ENCODE results near the gene NOS1AP.

The NOS1AP gene

DNA sequence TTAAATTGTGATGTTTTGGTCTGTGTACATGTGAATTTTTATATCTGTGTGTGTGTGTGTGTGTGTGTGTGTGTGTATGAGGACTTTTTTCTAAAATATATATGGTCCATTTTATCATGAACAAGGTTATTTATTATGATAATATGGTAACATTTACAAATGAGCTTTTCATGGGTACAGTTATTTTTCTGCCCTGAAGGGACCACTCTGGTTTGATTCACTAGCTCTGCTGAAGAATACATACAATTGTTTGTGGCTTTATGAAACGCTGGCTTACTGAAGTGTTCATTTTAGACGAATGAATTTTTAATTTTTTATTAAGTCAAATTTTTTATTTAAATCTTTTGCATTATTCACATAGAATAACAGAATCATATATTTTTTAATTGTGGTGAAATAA is 235.2 kb downstream of the NOS1AP start:
- POLR2A ChIA-PET = no interaction called here
- TF ChIP-seq FOXM1 (IDR thresholded peaks at IDR 0.05; ENCODE audit: borderline replicate concordance) = no peak
- no peak for TF ChIP-seq FOXK2 (IDR thresholded peaks at IDR 0.05)
- no peak for TF ChIP-seq SUZ12 (IDR thresholded peaks at IDR 0.05)
- no peak for TF ChIP-seq BHLHE40 (IDR thresholded peaks at IDR 0.05; ENCODE audit: borderline replicate concordance)
- TF ChIP-seq TARDBP (IDR thresholded peaks at IDR 0.05) = no peak
- no peak for TF ChIP-seq CTBP1 (IDR thresholded peaks at IDR 0.05; ENCODE audit: borderline replicate concordance)
- TF ChIP-seq FOXA1 (IDR thresholded peaks at IDR 0.05) = no peak
- no peak for TF ChIP-seq LEF1 (IDR thresholded peaks at IDR 0.05; ENCODE audit: borderline replicate concordance)
- TF ChIP-seq PKNOX1 (IDR thresholded peaks at IDR 0.05) = no peak
- no peak for TF ChIP-seq L3MBTL2 (conservative IDR thresholded peaks at IDR 0.05)
- TF ChIP-seq NFRKB (IDR thresholded peaks at IDR 0.05) = no peak
- TF ChIP-seq ARNT (IDR thresholded peaks at IDR 0.05) = no peak
- no peak for TF ChIP-seq ZNF384 (IDR thresholded peaks at IDR 0.05)
- DNase-seq (ENCODE audit: extremely low spot score) = no peak
- CTCF ChIA-PET = no interaction called here

GRCh38 chr1:162305969-162306368 is 236.5 kb downstream of the NOS1AP start:
- ChIA-PET POLR2A (no interaction called here), CTCF (no interaction called here)
- no peak for DNase-seq (ENCODE audit: extremely low spot score)
- TF ChIP-seq PKNOX1 (IDR thresholded peaks at IDR 0.05) = no peak
- no peak for TF ChIP-seq BHLHE40 (IDR thresholded peaks at IDR 0.05; ENCODE audit: borderline replicate concordance)
- no peak for TF ChIP-seq LEF1 (IDR thresholded peaks at IDR 0.05; ENCODE audit: borderline replicate concordance)
- no peak for TF ChIP-seq HDGF (IDR thresholded peaks at IDR 0.05; ENCODE audit: borderline replicate concordance)
- TF ChIP-seq FOXK2 (IDR thresholded peaks at IDR 0.05) = no peak
- no peak for TF ChIP-seq FOXA1 (IDR thresholded peaks at IDR 0.05)
- no peak for TF ChIP-seq ELF4 (IDR thresholded peaks at IDR 0.05)
- TF ChIP-seq ARNT (IDR thresholded peaks at IDR 0.05) = no peak
- no peak for TF ChIP-seq TARDBP (IDR thresholded peaks at IDR 0.05)

DNA sequence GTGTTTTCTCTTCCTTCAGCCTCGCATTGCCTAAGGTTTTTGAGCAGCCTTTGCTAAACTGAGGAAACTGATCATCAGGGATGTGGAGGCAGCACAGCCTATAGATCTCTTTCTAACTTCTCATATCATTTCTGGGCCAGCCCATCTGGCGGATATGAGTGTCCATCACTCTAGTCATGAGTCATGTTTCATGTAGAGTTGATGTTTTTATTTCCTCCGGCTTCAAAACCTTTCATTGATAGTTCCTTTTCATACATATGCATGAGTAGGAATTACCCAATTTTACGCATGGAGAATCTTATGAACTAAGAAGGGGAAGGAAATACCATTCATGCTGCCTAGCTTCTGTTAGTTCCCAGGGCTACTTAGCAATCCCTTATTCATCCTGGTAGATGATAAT is 240.8 kb downstream of the NOS1AP start:
- POLR2A ChIA-PET = no interaction called here
- DNase-seq (ENCODE audit: extremely low spot score) = no peak
- TF ChIP-seq TARDBP (IDR thresholded peaks at IDR 0.05) (no peak), NFRKB (IDR thresholded peaks at IDR 0.05) (no peak), ARNT (IDR thresholded peaks at IDR 0.05) (no peak), SUZ12 (IDR thresholded peaks at IDR 0.05) (no peak), HDGF (IDR thresholded peaks at IDR 0.05; ENCODE audit: borderline replicate concordance) (no peak), ELF4 (IDR thresholded peaks at IDR 0.05) (no peak), SP1 (IDR thresholded peaks at IDR 0.05) (no peak), LEF1 (IDR thresholded peaks at IDR 0.05; ENCODE audit: borderline replicate concordance) (no peak), PKNOX1 (IDR thresholded peaks at IDR 0.05) (no peak), FOXK2 (IDR thresholded peaks at IDR 0.05) (no peak), FOXM1 (IDR thresholded peaks at IDR 0.05; ENCODE audit: borderline replicate concordance) (no peak), BHLHE40 (IDR thresholded peaks at IDR 0.05; ENCODE audit: borderline replicate concordance) (no peak), ZNF384 (IDR thresholded peaks at IDR 0.05) (no peak), FOXA1 (IDR thresholded peaks at IDR 0.05) (no peak), L3MBTL2 (conservative IDR thresholded peaks at IDR 0.05) (no peak)
- CTCF ChIA-PET = no interaction called here

- ChIA-PET POLR2A (no interaction called here), CTCF (no interaction called here)
- no peak for DNase-seq (ENCODE audit: extremely low spot score)
- TF ChIP-seq LEF1 (IDR thresholded peaks at IDR 0.05; ENCODE audit: borderline replicate concordance) (no peak), L3MBTL2 (conservative IDR thresholded peaks at IDR 0.05) (no peak), PKNOX1 (IDR thresholded peaks at IDR 0.05) (no peak), ELF4 (IDR thresholded peaks at IDR 0.05) (no peak), HDGF (IDR thresholded peaks at IDR 0.05; ENCODE audit: borderline replicate concordance) (no peak), CTBP1 (IDR thresholded peaks at IDR 0.05; ENCODE audit: borderline replicate concordance) (no peak), SUZ12 (IDR thresholded peaks at IDR 0.05) (no peak), FOXK2 (IDR thresholded peaks at IDR 0.05) (no peak), ZNF384 (IDR thresholded peaks at IDR 0.05) (no peak), SP1 (IDR thresholded peaks at IDR 0.05) (no peak), FOXM1 (IDR thresholded peaks at IDR 0.05; ENCODE audit: borderline replicate concordance) (no peak), TARDBP (IDR thresholded peaks at IDR 0.05) (no peak), BHLHE40 (IDR thresholded peaks at IDR 0.05; ENCODE audit: borderline replicate concordance) (no peak)
Measured at GRCh38 chr1:162314206-162314605, 244.7 kb downstream of the NOS1AP start.

DNA sequence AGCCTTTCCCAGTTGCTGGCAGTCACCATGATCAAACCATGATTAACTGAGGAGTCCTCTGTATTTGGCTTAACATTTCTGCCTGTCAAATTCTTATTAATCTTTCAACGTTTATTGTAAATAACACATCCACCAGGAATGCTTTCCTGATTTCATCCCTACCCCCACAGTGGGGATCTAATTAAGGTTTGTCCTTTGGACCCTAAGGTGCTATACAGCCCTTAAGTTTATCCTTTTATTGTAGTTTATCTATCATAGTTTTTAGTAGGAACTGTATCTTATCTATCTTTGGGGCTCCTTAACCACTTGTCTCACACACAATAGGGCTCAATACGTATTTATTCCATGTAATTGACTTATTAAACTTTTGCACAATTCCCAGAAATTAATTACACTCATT is 246.2 kb downstream of the NOS1AP start:
- ChIA-PET POLR2A (no interaction called here), CTCF (no interaction called here)
- no peak for TF ChIP-seq SUZ12 (IDR thresholded peaks at IDR 0.05)
- TF ChIP-seq LEF1 (IDR thresholded peaks at IDR 0.05; ENCODE audit: borderline replicate concordance) = no peak
- TF ChIP-seq FOXK2 (IDR thresholded peaks at IDR 0.05) = no peak
- no peak for TF ChIP-seq NFRKB (IDR thresholded peaks at IDR 0.05)
- TF ChIP-seq PKNOX1 (IDR thresholded peaks at IDR 0.05) = no peak
- TF ChIP-seq CTBP1 (IDR thresholded peaks at IDR 0.05; ENCODE audit: borderline replicate concordance) = no peak
- TF ChIP-seq ARNT (IDR thresholded peaks at IDR 0.05) = no peak
- TF ChIP-seq HDGF (IDR thresholded peaks at IDR 0.05; ENCODE audit: borderline replicate concordance) = no peak
- TF ChIP-seq ELF4 (IDR thresholded peaks at IDR 0.05) = no peak
- no peak for TF ChIP-seq BHLHE40 (IDR thresholded peaks at IDR 0.05; ENCODE audit: borderline replicate concordance)
- no peak for DNase-seq (ENCODE audit: extremely low spot score)
